NK-92 (cell line): Measurements from ENCODE around the gene LRCH1.

ENCODE experiments used
- DNase-seq: peaks from one replicate; lab custom pipeline; 2025; ENCODE audit not compliant: unreplicated experiment; lab: John Stamatoyannopoulos, UW

LRCH1 gene

GRCh38 chr13:46632176-46632575, 79.2 kb downstream of the LRCH1 start:
- DNase-seq, result no peak

DNA sequence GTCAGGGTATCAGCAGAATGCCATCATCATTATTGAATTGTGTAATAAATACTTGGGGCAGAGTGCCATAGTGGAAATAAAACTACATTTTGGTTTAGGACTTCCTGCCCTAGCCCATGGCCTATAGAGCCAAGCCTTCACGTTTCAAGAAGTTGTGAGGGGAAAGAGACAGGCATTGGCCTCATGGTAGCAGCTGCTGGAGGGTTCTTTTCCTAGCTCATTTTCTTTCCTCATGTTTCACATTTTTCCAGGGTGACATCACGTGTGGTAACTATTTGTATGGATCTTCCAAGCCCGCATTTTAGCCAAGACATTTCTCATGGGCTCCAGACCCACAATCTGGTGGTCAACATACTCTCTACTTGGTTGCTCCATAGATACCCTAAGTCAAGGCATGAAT, 80.4 kb downstream of the LRCH1 start:
- DNase-seq, result no peak

- no peak for DNase-seq
Observed at GRCh38 chr13:46636451-46636850, 83.5 kb downstream of the LRCH1 start.

GRCh38 chr13:46637213-46637612, 84.2 kb downstream of the LRCH1 start:
- DNase-seq, result no peak

GRCh38 chr13:46638262-46638661, 85.3 kb downstream of the LRCH1 start:
- DNase-seq, result no peak

DNA sequence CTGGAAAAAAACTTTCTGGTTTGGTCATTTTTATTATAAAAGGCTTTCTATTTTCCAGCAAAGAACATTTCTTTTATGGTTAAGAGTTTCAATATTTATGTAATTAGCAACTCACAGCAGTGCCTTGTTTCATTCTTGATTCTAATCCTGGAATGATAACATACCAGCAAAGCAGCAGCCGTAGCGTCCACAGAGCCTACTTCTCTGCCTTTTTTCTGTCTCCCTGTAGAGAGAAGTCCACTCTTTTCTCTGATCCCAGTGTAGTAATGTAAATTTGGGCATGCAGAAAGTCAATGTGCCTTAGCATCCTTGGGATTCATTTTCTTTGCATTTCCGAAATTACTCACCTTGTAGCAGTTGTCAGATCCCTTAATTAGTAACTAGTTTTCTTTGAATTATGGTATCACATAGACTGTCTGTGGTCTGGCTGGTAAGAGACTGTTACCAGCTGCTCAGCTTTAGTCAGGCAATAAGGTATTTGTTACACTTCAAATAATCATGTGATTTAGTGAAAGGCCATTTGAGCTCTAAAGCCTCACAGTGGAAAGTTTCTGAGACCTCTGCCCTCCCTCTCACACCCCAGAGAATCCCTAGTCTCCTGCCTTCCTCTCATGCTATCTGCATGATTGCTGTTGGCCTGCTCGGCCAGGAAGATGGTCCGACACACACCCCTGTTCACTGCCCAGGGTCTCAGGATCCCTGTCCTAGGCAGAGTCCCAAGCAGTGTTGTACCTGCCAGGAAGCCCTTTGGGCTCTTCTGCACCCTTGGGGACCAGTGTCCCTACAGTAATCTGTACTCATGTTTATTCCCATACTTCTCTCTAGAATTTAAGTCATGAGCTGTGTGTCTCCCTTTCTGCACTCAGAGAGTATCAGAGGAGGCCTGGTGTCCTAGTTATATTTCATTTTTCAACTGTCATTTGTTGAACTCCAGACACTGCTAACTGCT, 86.3 kb downstream of the LRCH1 start:
- no peak for DNase-seq

- DNase-seq, result no peak
Observed at GRCh38 chr13:46640843-46641242, 87.9 kb downstream of the LRCH1 start.

GRCh38 chr13:46641274-46642081, 88.5 kb downstream of the LRCH1 start:
- no peak for DNase-seq

DNA sequence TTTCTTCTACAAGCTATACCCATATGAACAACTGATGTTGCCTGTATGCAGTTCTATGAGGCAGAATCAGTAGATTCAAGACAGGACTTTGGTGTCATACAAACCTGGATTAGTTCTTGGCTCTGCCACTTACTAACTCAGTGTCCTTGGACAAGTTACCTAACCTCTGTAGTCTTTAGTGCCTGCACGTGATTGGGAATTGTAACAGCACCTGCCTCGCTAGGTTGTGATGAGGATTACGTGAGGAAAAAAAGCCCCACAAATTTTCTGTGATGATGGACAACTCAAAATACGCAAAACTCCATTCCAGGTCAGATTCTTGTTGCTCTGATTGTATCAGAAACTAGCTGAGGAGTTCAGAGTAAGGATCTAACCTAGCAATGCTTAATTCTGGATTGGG, 89.3 kb downstream of the LRCH1 start:
- no peak for DNase-seq

GRCh38 chr13:46643165-46643777, 90.3 kb downstream of the LRCH1 start:
- no peak for DNase-seq

GRCh38 chr13:46644816-46645215, 91.8 kb downstream of the LRCH1 start:
- no peak for DNase-seq

DNA sequence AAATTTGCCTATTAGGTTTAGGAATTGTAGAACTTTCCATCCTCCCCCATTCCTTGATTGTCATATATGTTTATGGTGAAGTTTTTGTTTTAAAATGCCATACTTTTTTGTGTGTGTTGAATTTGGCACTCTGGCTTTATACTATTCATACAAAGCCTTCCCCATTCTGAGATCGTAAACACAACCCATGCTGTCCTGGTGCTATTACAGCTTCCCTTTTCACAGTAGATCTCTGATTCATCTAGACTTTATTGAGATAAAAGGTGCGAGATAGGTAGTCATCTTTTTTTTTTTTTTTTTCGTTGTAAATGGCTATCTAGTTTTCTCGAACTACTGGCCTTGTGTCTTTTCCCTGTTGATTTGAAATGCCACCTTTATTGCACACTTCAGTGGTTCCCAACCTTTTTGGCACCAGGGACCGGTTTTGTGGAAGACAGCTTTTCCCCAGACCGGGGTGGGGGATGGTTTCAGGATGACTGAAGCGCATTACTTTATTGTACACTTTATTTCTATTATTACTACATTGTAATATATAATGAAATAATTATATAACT, 94.6 kb downstream of the LRCH1 start:
- no peak for DNase-seq

DNA sequence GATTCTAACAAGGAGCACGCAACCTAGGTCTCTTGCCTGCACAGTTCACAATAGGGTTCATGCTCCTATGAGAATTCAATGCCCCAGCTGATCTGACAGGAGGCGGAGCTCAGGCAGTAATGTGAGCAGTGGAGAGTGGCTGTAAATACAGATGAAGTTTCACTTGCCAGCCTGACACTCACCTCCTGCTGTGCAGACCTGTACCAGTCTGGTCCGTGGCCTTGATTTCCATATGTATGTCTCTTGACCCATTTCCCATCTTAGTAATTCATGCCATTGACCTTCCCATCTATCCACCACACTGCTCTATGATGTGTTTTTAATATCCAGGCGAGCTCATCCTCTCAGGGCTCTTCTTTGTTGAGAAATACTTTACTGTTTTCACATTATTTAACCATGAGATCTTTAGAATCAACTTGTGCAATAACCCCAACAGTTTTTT, 95.2 kb downstream of the LRCH1 start:
- no peak for DNase-seq

DNA sequence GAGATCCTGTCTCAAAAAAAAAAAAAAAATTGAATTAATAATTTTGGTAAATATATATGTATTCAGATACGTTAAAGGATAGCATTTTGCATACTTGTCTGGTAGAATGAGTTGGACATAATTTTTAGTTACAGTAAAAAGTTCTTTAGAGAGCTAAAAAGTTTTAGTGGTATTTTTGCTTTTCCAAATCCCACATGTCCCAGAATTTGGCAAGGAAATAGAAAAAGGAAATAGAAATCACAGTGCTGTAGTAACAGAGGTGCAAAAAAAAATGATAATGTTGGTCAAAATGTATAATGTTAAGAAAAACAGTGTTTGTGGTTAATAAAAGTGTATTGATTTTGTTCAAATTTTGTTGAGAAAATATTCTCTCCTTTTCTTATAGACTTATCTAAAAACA, 96.8 kb downstream of the LRCH1 start:
- no peak for DNase-seq

DNA sequence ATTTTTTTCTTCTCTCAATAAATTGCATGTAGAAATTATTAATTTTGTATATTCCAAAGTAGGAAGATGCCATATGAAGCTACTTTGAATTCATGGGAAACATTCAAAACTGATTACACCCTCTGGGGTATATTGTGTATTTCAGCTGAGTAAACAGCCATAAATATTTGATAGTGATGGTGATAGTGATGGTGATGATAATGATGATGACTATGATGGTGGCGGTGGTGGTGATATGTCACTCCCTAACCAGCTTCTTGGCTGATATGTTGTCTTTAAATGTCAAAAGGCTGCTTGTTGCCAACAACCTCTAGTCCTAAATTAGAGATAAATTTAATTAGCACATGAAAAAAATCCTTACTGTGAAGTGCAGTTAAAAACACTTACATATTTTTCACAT, 102.0 kb downstream of the LRCH1 start:
- no peak for DNase-seq

DNA sequence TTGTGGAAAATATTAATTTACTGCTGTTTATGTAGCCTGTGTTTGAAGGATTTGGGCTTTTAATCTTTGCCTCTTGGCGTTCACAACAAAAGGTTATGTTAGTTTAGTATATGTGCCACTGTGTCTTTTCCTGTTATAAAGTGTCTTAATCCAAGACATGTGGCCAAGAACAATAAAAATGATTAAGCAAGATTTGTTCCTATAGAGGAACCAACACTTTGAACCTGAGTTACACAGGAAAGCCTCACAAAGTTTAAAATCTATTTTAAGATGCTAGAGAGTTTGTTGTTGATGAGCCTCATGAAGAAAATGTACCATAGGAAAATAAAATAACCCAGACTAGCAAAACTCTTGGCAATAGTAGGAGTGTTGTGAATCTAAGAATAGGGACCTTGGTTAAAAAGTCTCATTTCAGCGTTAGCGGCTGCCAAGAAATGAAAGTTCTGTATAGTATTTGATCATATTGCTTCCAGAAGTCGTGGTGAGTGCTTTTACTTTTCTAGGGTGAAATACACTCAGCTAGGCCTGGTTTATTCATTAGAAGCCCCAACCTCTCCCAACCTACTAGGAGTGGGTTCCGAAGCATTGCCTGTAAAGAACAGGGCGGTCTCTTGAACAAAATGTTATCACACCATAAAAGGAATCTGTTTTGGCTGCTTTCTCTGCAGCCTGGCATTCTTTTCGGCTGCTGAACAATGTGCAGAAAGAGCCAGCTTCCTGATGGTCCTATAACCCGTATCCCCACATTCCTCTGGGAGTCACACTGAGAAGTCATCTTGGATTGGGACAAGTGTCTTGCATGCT, 102.6 kb downstream of the LRCH1 start:
- DNase-seq, result no peak

- DNase-seq, result no peak
Observed at GRCh38 chr13:46656786-46657185, 103.8 kb downstream of the LRCH1 start.

GRCh38 chr13:46659413-46660065, 106.6 kb downstream of the LRCH1 start:
- DNase-seq, result no peak

DNA sequence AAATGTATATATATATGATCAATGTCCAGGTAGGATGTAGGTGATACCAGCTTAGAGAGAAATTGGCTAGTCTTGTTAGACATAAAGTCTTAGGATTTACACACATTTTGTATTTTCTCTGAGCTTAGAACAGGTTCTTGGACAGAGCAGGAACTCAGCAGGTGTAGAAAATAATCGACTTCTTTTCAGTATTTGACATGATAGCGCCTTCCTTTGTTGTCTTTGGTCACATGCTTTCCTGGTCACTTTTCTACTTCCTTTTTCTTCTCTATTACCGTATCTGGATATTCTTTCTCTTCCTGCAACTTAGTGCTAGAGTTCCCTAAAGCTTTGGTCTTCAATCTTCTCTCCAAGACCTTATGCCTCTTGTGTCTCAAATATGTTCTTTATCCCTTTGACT, 107.4 kb downstream of the LRCH1 start:
- no peak for DNase-seq

DNA sequence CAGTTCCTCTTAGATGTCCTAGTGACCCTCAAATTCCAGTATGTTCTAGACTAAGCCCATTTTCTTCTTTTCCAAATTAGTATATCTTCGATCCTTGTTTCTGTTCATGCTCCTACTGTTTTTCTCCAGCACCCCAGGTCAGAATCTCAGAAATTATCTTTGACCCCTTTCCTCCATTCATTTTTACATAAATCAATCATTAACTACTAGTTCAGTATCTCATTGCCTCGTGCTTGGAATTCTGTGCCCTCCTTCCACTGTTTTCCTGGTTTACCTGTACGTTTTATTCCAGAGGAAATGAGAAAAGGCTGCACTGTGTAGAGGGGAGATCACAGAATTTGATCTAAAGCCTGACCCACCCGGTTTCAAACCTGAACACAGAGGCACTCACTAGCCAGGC, 107.9 kb downstream of the LRCH1 start:
- no peak for DNase-seq
